SU-DHL-6 (cell line): ENCODE measurements around the gene RYK.

Experiments used
- CTCF ChIP-seq: fragments of 200-600 bp; sonication (generic); IDR thresholded peaks from one replicate; pipeline ENCODE4 v1.5.1; 2017; ENCODE audit warnings: antibody characterized with exemption, mild to moderate bottlenecking, low read length, moderate library complexity; ENCODE audit not compliant: insufficient read depth, poor library complexity, severe bottlenecking
- EZH2phosphoT487 ChIP-seq: fragments of 200-600 bp; sonication (generic), shearing (Covaris generic); conservative IDR thresholded peaks from 2 replicates; pipeline ENCODE4 v1.6.1; 2018; ENCODE audit warnings: mild to moderate bottlenecking, antibody characterized with exemption, low read length, moderate library complexity, mixed read lengths

- TF ChIP-seq CTCF (no peak), EZH2phosphoT487 (no peak)
Observed at GRCh38 chr3:134296616-134297015, 46.0 kb upstream of the RYK start.
